Stimulated activated memory B cell treated with anti-CD40 and anti-IgM and Interleukin-4, amounts not matched to agents 10 μg/mL and 1 μg/mL and 100 μg/mL, for 72 hours (primary cell): ENCODE measurements around the gene CLDN20.

ENCODE experiments used
- ATAC-seq: fragments of 150-1000 bp; cut with Tn5 transposase; 2 replicates; pipeline ENCODE4 v1.10.0; 2021
- H3K27ac Mint-ChIP-seq: one replicate; pipeline ENCODE4 v1.8.0; 2022; ENCODE audit warnings: mild to moderate bottlenecking, mixed read lengths
- H3K27me3 Mint-ChIP-seq: one replicate; pipeline ENCODE4 v1.8.0; 2022; ENCODE audit warnings: mixed read lengths
- H3K36me3 Mint-ChIP-seq: one replicate; pipeline ENCODE4 v1.8.0; 2022; ENCODE audit warnings: mixed read lengths
- H3K4me1 Mint-ChIP-seq: one replicate; pipeline ENCODE4 v1.8.0; 2022; ENCODE audit warnings: mixed read lengths
- H3K4me3 Mint-ChIP-seq: one replicate; pipeline ENCODE4 v1.8.0; 2022; ENCODE audit warnings: mild to moderate bottlenecking, moderate library complexity, mixed read lengths
- H3K9me3 Mint-ChIP-seq: one replicate; pipeline ENCODE4 v1.8.0; 2022; ENCODE audit warnings: mixed read lengths

Gene CLDN20

DNA sequence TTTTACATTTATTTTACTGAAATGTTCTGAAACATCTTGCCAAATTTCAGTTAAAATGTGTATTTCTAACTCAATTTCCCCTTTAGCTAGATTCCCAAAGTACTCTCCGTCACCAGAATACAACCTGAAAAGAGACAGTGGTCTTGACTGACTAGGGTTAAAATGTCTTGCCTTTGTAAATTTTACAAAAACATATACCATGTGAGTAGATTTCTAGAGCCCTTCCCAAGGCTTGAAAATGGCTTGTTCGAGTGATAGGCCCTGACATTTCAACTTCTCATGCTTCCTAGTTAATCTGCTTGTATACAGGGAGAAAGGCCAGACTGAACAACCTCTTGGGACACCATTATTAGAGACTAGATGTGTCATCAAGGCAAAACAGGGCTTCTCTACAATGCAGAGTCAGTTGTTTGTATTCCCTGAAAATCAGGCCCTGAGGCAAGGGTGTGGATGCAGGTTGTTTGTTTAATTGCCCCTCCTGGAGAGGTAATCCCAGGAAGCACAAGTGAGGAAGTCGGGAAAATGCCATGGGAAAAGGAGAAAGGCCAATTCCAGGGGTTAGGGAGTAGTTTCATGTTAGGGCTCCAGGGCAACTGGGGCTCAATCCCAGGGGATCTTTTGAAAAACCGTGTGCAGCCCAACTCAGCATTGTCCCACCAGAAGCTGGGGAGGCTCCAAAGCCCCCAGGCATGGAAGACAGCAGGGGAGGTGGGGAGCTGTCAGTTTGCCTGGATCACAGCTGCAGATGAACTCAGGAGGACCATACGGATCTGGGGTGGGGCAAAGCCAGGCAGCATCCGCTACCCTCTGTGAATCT lies 62.1 kb downstream of the CLDN20 start:
- no peaks in the 10 kb centered on the region for H3K36me3 Mint-ChIP-seq
- H3K9me3 Mint-ChIP-seq, result no peaks in the 10 kb centered on the region
- peaks cover 7% of the 10 kb centered on the region for H3K4me1 Mint-ChIP-seq
- H3K4me3 Mint-ChIP-seq, result no peak overlapping the region
- no peaks in the 10 kb centered on the region for H3K27me3 Mint-ChIP-seq
- no peak overlapping the region for H3K27ac Mint-ChIP-seq
- no peak for ATAC-seq
